Stimulated activated CD8-positive, alpha-beta memory T cell treated with anti-CD3 and anti-CD28 coated beads, Interleukin-7, amount 100 ng/mL, for 48 hours (primary cell): ENCODE data around the gene PLXNA3.

Experiments
- DNase-seq, 2 donors: peaks; one replicate each; pipeline ENCODE4 v3.0.0-alpha.2; 2020; ENCODE audit warnings: low read depth in 1 of 2; ENCODE audit errors: extremely low read depth in 1 of 2

PLXNA3 gene

DNA sequence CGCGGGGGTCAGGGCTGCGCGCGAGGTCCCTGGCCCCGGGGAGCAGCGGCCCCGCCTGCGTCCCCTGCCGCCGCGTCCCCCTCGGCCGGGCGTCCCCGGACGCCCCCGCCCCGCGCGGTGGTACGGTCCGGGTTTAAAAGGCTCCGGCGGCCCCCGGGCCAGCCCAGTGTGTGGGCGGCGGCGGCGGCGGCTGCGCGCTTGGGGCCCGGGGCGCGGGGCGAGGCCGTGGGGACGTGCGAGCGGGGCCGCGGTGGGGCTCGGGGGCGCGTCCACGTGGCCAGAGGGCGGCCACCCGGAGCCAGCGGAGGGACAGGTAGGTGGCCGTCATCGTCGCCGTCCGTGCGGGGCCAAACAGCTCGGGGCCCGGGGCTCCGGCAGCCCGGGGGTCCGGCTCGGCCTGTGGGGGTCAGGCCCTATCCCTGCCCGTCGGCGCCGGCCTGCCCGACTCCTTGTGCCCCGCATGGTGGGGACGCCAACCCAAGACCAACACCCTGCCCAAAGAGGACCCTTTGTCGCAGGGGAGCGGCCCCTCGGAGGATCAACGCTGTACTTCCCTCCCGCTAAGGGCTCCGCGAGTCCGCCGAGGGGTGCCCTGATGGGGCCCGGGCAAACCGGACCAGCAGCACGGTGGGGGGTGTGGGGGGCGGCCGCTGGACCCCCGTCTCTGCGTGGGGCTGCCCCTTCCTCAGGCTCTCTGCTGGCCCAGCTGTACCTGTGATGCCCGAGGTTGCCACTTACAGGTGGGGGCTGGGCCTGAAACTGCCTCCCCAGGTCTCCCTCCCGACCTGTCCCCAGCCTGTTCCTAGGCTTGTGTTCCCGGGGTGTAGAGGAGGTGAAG, at the start of gene PLXNA3:
TSS of gene PLXNA3 (plus strand) at position 166 of the 838 bp plus-strand sequence. CDS start 1,903 bp downstream, outside the sequence.
- DNase-seq = peak in 1 of 2 donors; percentile 28

DNA sequence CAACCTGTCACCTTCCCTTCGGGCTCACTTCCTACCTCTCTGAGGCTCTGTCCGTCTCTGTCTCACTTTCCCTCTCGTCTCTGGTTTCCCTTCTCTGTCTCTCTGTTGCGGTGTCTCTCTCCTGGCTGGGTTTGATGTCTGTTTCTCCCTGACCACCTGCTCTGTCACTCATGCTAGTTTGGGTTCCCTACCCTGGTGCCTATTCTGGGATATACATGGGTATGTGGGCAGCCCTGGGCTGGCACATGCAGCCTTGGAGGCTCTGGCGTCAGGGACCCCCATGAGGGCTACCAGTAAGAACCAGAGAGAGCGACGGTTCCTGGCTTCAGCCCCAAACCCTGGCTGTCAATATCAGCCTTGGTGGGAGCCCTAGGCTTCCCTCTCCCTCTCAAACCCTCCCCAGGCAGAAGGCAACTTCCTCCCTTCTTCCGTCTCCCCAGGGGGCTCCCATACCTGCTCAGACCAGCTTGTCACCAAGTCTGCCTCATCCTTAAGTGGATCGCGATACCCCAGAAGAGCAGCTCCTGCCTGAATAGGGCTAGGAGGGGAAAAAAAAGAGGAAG, 49.3 kb upstream of the PLXNA3 start:
- DNase-seq = no peak

DNA sequence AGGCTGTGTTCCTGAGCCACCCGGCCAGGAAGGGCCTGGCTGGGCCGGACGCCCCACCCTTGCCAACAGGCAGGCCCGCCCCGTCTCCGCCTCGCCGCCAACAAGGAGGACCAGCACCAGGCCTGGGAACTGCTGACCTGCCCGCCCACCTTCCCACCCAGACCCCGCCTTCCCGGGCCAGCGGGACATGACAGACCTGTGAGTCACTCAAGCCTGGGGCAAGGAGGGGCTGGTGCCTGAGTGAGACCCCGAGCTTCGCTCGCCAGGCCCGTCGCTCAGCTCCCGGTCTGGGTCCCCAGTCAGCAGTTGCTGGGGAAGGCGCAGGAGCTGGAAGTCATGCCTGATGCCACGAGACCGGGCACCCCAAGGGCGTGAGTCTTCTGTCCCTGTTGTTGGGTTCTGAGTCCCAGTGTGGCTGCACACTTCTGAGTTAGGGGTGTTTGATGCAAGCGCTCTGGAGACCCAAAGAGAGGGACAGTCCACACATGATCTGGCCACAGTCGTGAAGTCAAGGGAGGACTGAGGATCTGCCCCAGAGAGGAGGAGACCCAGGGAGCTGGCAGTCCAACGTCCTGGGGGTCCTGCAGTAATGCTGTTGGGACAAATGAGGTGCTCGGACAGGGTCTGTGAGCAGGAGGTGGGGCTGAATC, 48.7 kb upstream of the PLXNA3 start, which contains the start of gene DNASE1L1:
TSS of gene DNASE1L1 (minus strand) at position 33 of the 650 bp plus-strand sequence. CDS start 3,686 bp downstream, outside the sequence.
- no peak for DNase-seq

DNA sequence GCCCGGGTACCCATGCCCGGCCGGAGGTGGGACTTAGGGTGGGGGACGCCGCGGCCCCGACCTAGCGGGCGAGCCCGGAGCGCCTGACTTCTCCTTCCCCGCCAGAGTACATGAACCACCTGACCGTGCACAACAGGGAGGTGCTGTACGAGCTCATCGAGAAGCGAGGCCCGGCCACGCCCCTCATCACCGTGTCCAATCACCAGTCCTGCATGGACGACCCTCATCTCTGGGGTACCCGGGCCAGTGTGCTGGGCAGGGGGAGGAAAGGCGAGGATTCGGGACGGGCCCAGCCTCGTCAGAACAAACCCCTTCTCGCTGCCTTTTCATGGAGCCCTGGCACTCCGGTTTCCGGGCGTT, 46.1 kb upstream of the PLXNA3 start:
- peak in 1 of 2 donors; percentile 65 for DNase-seq

DNA sequence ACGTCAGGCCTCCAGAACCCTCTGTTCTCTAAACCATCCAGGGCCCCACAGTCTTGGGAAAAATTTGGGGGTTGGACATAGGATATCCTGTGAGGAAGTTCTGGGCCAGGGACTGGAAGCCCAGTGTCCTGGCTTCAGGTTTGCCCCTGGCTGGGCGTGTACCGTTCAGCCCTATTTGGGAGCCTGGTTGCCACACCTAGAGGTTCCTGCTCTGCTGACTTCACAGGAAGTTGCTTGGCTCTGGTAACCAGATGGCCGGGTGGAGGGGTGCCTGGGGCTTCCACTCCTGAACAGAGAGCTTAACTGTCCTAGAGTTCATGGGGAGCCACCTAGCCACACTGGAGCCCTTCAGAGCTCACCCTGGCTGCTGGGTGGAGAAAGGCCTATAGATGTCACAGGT, 45.6 kb upstream of the PLXNA3 start:
- no peak for DNase-seq

DNA sequence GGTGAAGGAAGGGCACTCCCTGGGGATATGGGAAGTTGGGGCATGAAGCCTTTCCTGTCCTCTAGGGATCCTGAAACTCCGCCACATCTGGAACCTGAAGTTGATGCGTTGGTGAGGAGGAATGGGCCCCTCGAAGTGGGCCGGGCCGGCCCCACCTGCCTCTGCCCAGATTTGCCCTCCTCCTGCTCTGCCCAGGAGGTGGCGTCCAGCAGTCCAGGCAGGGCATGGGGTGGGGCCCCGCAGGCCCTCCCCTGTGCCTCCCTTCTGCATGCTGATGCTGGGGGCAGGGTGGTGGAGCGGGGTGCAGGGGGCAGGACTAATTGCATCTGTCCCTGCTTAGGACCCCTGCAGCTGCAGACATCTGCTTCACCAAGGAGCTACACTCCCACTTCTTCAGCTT, 44.9 kb upstream of the PLXNA3 start:
- DNase-seq = no peak

DNA sequence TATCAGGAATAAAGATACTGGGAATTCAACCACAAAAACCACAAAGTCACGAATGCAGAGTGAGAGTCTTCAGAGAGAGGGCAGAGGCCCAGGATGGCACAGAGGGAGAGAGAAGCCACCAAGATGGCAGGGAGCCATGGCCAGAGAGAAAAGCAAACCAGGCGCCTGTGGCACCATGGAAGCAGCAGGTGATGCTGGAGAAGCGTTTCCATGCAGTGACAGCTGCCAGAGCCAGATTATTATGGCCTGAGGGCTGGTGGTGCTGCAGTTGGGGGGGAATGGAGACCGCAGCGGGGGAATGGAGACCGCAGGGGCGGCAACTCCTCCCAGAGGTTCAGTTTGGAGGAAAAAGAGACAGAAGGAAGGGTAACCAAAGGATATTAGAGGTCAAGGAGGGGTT, 40.9 kb upstream of the PLXNA3 start:
- no peak for DNase-seq

DNA sequence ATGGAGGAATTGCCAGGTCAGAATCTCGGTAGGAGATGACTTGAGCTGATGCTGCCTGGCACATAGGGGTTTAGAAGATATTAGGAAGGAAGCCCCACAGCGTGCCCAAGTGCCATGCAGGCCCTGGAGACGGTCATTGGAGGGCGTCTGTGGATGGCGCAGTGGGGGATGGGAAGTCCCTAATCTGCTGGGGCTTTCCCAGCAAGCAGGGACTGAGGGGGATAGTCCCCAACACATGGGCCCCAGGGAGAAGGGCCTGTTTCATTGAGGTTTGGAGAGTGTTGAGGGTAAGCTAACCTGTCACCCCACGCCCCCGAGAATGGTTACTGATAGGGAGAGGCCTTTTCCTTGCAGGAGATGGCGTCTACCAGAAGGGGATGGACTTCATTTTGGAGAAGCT, 38.9 kb upstream of the PLXNA3 start:
- no peak for DNase-seq

DNA sequence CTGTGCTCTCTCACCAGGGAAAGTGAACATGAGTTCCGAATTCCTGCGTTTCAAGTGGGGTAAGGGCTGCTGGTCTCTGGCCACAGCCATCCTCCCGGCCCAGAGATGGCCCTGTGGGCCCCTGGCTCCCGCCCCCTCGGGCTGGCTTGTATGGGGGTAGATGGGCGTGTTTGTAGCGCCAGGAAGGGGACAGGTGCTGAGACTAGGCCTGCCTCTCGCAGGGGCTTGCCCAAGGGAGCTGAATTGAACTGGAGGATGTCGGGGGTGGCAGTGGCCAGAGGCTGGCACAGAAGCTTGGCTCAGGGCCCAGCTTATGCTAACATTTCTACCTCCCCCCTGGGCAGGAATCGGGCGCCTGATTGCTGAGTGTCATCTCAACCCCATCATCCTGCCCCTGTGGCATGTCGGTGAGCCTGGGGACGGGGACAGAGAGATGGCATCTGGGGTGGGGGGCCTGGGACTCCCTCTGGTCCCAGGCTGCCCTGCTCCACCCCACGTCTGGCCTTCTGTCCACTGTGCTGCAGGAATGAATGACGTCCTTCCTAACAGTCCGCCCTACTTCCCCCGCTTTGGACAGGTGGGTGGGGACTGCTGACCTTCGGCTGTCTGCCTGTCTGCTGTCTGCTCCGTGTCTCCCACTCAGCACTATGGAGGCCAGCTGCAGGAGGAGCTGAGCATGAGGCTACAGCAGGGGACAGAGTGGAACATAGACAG, 38.2 kb upstream of the PLXNA3 start:
- no peak for DNase-seq

DNA sequence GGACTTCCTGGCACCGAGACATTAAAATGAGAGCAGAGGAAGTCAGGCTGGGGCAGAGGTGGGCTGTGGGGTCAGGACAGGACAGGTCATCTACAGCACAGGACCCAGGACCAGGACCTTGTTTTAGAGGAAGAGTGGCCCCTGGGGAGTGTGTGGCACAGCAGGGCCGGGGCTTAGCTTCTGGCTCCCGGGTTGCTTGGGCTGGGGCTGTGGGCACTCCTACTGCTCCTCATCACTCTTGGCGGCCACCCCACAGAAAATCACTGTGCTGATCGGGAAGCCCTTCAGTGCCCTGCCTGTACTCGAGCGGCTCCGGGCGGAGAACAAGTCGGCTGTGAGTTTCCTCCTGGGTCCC, 37.7 kb upstream of the PLXNA3 start:
- no peak for DNase-seq

DNA sequence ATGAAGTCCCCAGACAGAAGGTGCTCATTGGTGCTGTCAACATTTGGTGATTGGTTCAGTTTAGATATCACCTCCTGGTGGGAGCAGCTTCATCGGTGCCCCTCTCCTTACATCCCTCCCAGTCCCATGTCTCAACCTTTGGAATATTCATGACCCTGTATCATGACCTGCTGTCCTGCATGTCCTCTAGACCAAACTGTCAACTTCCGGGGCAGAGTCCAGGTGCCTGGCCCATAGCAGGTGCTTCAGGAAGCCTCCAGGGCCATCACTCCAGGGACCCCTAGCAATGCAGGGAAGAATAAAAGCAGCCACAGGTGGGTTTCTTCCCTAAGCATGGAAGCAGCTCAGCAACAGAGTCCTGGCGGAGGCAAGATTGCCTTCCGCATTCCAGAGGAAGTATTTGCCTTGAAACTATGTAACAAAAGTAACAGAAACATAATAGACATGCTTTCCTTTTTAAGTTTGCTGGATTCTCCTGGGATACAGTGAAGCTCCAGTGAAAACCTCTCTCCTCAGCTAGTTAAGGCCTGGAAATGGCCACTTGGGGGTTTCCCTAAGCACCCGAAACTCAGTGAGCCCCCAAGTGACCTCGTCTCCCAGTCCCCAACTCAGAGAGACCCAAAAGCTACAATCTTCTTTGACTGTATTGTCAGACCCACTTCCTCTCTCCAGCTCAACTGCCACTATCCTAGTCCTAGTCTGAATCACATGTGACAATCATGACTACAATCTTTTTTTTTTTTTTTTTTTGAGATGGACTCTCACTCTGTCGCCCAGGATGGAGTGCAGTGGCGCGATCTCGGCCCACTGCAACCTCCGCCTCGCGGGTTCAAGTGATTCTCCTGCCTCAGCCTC, 30.9 kb upstream of the PLXNA3 start:
- DNase-seq = no peak

DNA sequence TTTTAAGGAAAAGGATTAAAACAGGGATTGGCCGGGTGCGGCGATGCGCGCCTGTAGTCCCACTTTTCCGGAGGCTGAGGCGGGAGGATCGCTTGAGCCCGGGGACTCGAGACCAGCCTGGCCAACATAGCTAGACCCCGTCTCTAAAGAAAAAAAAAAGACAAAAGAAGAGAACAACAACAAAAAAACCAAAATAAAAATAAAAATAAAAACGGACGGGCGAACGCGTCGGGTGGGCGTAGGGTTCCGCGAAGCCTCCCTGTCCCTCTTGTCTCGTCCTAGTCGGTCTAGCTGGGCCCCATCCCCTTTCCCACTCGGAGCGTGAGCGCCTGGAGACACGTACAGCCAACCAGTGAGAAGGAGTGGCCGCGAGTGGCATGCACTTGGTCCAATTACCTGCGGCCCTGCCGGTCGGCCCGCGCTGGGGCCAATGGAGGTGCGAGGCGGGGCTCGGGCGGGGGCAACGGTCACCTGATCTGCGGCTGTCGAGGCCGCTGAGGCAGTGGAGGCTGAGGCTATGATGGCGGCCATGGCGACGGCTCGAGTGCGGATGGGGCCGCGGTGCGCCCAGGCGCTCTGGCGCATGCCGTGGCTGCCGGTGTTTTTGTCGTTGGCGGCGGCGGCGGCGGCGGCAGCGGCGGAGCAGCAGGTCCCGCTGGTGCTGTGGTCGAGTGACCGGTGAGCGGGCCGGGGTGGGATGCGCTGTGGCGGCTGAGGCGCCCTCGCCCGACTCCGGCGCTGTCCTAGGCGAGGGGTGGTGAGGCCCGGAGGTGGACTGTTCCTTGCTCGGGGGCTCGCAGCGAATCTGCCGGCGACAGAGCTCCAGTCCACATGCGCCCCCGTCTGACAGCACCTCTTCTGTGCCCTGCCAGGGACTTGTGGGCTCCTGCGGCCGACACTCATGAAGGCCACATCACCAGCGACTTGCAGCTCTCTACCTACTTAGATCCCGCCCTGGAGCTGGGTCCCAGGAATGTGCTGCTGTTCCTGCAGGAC, 29.6 kb upstream of the PLXNA3 start, which contains the start of gene ATP6AP1:
TSS of gene ATP6AP1 (plus strand) at position 502 of the 996 bp plus-strand sequence. CDS start at position 518, 16 bp downstream.
- peak; percentile 73 to 83 for DNase-seq

DNA sequence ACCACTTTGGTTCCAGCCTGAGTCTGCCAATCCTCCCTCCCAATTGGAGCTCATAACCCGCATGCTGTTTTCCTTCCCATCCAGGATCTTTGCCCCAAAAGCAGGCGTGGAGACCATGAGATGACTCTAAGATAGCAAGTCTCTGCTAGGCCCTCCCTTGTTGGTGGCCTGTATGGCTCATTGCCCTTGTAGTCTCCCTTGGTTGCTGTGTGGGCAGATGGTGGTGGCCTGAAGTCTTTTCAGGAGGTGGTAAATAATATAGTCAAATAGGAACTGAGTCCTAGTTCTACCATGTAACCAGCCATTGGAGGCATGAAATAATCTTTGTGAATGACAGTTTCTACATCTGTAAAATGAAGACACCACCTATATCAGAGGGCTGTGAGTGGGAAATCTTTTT, 28.4 kb upstream of the PLXNA3 start:
- no peak for DNase-seq

DNA sequence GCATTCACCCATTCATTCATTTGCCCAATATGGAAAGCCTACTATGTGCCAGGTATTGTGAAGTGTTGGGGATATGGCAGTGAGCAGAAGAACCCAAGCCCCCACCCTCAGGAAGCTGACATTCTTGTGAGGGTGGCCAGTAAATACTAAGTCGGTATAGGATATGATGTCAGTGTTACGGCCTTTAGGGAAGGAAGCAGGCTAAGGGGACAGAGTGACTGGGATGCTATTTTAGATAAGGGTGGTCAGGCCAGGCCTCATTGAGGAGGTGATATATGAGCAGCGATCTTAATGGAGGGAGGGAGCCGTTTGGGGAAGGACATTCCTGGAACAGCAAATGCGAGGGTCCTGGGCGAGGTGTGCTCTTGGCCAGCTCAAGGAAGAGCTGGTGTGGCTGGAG, 27.6 kb upstream of the PLXNA3 start:
- DNase-seq = no peak

DNA sequence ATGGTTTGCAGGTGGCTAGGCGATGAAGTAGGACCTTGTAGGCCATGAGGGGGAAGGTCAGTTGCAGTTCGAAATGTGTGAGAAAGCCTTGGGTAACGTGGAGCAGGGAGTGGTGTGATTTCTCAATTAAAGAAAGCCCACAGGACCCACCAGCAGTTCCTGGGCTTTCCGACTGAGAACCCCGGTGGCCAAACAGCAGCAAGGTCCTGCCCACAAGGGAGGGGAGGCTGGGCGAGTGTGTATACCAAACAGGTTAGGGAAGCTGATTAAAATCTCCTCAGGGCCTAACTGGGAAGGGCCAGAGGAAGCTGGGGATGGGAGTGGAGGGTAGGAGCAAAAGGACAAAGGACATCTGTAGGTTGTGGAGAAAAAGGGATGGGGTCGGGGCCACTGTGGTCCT, 27.2 kb upstream of the PLXNA3 start:
- DNase-seq = no peak

DNA sequence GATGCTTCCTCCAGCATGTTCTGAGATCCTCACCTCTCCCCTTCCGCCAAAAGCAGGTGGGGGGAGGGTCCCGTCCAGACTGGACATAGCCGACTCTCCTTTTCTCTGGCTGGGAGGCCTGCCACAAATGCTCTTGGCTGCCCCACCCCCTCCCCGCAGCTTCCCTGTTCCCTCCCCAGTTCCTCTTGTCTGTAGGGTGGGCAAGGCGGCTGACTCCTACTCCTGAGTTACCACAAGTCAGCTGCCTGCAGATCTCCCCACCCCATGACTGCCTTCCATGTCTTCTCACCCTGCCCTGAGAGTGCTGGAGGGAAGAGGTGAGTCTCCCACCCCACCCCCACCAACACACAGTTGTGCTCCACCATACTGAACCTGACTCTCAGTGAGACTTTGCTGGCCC, 26.7 kb upstream of the PLXNA3 start:
- no peak for DNase-seq

DNA sequence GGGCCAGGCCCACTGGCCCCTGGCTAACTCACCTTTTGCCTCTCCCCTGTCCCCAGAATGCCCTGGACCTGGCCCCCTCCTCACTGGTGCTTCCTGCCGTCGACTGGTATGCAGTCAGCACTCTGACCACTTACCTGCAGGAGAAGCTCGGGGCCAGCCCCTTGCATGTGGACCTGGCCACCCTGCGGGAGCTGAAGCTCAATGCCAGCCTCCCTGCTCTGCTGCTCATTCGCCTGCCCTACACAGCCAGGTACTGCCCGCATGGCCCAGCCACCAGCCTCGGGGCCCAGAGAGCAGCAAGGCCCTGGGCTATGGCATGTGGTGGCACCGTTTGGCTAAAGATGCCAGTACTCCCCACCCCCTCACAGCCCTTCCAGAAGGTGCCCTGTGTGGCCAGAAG, 25.9 kb upstream of the PLXNA3 start:
- DNase-seq = no peak

DNA sequence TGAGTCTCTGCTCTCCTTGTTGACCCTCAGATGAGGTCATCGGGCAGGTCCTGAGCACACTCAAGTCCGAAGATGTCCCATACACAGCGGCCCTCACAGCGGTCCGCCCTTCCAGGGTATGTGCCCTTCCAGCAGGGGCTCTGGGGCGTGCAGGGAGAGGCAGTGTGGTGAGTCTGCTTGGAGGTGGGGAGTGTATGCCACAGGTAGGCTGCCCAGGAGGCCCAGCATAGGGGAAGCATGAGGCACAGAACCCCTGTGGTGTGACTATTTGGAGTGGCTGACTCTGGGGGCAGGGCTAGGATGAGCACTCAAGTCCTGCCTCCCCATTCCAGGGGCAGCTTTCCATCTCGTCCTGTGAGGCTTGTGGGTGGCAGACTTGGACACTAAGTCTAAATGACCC, 24.5 kb upstream of the PLXNA3 start:
- DNase-seq = no peak
